ENCODE data around the gene YARS2.

- TF ChIP-seq, protein P1, sequence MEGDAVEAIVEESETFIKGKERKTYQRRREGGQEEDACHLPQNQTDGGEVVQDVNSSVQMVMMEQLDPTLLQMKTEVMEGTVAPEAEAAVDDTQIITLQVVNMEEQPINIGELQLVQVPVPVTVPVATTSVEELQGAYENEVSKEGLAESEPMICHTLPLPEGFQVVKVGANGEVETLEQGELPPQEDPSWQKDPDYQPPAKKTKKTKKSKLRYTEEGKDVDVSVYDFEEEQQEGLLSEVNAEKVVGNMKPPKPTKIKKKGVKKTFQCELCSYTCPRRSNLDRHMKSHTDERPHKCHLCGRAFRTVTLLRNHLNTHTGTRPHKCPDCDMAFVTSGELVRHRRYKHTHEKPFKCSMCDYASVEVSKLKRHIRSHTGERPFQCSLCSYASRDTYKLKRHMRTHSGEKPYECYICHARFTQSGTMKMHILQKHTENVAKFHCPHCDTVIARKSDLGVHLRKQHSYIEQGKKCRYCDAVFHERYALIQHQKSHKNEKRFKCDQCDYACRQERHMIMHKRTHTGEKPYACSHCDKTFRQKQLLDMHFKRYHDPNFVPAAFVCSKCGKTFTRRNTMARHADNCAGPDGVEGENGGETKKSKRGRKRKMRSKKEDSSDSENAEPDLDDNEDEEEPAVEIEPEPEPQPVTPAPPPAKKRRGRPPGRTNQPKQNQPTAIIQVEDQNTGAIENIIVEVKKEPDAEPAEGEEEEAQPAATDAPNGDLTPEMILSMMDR (IDR thresholded peaks at IDR 0.05) = no peak
- no peak for TF ChIP-seq POLR2A (IDR thresholded peaks at IDR 0.05)
Observed at GRCh38 chr12:32789916-32790315, 34.2 kb upstream of the YARS2 start.

Measured in thyroid gland (tissue), 4 donors.